HG03175 (cell line): Measurements from ENCODE around the gene CDKN1C.

Experiments
- ATAC-seq: cut with Tn5 transposase; IDR thresholded peaks from one replicate; pipeline ENCODE4 v1.9.1; 2021; ENCODE audit warnings: mild to moderate bottlenecking, moderate library complexity; ENCODE audit not compliant: unreplicated experiment

CDKN1C gene

DNA sequence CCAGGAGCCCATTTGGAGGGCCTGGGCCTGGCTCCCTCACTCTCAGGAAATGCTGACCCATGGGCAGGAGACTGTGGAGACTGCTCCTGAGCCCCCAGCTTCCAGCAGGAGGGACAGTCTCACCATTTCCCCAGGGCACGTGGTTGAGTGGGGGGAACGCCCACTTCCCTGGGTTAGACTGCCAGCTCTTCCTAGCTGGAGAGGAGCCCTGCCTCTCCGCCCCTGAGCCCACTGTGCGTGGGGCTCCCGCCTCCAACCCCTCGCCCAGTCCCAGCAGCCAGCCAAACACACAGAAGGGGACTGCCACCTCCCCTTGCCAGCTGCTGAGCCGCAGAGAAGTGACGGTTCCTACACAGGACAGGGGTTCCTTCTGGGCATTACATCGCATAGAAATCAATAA, 37.1 kb downstream of the CDKN1C start:
- ATAC-seq, result no peak

DNA sequence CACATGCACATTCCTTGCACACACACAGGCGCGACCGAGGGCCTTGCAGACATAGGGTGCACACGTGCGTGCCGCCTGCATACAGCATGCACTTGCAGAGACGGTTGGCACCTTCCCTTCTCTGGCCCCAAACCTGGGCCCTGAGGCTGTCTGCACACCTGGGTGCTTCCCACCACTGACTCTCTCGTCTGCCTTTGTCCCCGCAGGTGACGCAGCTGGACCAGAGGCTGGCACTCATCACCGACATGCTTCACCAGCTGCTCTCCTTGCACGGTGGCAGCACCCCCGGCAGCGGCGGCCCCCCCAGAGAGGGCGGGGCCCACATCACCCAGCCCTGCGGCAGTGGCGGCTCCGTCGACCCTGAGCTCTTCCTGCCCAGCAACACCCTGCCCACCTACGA, 38.0 kb downstream of the CDKN1C start:
- ATAC-seq, result no peak

DNA sequence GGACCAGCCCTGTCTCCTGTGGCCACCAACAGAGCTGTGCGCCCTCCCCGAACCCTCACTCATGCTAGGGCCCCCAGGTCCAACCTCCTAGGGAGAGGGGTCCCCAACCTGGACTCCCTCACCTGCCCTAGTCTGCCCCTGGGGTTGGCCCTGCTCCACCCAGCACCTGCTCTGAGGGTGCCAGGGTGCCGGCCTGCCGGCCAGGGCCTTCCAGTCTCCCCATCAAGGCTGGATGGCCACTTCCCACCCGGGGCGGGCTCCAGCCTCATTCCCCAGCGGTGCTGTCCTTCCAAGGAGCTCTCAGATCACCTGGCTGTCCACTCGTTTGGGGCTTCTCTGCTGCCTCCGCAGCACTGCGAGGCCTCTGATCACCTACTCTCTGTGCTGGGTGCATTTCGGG, 39.1 kb downstream of the CDKN1C start:
- ATAC-seq, result no peak

DNA sequence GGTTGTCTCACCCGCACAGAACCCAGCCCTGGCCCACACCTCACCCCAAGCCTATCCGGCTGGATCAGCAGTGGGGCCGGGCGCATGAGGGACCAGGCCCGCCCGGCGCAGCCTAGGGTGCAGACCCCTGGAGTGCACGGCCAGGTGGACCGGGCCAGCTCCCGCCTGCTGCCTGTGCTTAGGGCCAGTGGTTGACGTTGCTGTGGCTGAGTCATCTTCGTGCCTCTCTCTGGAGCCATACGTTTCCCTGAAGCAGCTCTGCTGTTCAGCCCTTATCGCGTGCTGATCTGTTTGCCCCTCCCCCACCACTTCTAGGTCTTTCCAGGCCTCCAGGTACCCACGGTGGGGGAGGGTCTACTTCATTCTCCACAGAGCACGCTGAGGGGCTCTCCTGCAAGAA, 39.5 kb downstream of the CDKN1C start:
- no peak for ATAC-seq

DNA sequence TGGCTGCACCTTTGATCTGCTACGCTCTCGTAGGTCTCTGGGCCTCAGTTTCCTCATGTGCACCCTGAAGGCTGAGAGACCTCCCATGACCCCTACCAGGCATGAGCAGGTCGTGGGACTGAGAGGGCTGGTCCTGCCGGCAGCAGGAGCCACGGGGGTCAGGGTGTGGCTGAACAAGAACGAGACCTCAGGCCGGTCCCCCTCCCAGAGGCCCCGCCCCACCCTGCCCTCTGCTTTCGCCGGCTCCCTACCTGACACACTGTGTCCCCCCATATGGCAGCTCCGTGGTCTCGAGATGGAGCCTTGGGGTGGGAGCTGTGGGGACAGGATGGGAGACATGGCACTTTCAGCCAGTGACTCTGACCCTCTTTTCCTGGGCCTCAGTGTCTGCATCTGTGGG, 40.6 kb downstream of the CDKN1C start:
- ATAC-seq, result no peak

DNA sequence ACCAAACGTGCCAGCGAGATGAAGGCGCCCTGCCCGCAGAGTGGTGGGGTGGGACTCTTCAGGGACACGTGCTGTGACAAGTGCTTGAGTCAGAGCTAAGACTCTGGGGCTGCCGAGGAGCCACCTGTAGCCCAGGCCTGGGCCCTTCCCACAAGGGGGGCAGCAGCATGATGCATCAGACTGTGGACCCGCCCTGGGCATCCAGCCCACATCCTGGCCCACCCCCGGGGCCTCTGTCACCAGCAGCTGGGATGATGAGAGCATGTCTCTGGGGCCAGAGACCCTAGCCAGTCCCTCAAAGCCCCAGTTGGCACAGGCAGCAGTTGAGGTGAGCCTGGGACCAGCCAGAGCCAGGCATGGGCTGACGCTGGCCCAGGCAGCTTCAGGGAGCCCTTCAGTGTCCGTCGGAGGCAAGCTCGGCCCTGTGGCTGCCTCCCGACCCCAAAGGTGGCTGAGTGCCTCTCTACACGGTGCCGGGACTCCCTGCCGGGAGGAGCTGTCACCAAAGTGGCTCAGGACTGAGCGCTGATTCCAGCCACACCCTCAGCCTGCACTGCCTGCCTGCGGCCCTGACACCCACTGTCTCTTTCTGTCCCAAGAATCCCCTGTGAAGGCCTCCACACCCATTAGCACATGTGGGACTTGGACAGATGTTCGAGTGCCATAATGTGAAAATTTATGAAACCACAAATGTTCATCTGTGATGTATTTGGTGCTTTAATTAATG, 41.3 kb downstream of the CDKN1C start:
- ATAC-seq, result no peak

DNA sequence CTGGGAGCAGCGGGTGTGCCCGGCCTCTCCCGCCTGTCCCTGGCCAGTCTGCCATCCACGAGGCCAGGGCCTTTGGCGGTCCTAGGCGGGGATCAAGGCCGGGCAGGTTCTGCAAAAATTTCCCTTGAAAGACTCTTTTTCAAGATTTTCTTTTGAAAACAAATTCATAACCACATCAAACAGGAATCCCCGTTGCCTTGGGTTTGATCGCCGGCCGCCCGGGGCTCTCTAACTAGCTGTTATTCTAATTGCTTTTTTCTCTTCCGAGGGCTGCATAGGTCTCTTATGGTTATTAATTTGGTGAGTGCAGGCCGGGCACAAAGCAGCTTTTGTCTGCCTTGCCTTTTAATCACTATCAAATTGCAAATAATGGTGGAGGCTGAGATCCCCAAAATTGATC, 42.0 kb downstream of the CDKN1C start:
- ATAC-seq, result no peak

DNA sequence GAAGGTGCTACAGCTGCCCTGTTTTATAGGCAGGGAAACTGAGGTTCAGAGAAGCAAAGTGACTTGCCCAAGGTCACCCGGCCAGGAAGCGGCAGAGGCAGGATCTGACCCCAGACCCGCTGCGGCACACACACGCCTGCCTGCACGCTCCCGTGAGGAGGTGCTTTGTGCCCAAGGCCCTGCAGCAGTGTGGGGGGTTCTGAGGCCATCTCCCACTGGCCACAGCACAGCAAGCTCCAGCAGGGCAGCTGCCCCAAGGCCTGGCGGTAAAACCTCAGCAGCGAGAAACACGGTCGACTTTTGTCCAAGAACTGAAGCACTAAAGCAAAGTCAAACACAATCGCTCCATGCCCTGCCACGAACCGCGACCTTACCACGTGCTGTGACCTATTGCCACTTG, 42.7 kb downstream of the CDKN1C start:
- ATAC-seq, result no peak

DNA sequence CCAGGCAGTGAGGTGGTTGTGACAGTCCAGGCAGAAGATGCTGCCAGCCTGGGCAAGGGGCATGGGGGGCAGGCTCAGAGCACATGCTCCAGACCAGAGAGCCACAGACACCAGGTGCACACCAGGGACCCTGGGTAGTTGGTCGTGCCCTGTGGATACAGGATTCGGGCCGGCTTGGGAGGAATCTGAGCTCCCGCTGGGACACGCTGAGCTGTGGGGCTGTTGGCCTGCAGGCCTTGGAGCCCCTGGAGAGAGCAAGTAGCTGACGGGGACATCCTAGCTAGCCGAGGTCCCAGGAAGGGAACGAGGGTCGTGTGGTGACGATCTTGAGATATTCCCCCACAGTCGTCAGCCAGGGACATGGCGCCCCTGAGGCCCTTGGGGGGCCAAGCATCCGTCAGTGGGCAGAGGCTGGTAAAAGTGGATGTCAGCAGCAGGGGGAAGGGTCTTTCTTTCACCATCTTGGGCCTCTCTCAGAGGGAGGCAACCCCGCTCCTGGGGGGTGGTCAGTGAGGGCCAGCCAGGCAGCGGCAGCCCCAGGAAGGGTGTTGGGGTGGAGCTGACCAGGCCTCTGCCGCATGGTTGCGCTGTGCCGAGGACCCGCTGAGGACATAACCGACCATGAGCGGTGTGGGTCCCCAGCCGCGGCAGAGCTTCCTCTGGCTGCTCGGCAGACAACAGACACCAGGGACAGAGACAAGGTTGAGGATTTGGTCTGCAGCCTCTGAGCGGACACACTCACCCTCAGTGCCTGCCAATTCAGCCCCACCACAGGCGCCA, 44.0 kb downstream of the CDKN1C start:
- ATAC-seq, result no peak

DNA sequence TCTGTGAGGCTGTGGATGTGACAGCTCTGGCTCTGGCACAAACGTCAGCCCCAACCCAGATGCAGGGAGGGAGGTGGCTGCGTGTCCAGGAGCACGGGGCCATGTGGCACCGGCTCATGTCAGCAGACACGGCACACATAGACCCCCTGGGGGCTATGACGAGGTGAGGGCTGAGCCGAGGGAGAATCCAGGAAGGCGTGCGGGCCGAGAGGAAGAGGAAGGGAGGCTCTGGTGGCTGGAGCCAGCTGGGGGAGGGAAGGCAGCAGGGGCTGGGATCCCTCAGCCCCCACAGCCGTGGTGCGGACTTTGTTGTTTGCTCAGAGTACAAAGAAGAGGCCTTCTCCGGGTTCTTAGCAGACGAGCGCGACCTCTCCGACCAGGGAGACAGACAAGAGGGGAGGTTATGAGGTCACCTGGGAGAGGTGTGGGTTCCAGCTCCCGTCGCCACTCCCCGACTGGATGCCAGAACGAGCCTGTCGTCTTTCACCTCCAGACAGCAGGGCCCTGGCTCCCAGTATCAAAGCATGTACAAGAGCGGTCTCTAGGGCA, 46.1 kb downstream of the CDKN1C start:
- no peak for ATAC-seq

DNA sequence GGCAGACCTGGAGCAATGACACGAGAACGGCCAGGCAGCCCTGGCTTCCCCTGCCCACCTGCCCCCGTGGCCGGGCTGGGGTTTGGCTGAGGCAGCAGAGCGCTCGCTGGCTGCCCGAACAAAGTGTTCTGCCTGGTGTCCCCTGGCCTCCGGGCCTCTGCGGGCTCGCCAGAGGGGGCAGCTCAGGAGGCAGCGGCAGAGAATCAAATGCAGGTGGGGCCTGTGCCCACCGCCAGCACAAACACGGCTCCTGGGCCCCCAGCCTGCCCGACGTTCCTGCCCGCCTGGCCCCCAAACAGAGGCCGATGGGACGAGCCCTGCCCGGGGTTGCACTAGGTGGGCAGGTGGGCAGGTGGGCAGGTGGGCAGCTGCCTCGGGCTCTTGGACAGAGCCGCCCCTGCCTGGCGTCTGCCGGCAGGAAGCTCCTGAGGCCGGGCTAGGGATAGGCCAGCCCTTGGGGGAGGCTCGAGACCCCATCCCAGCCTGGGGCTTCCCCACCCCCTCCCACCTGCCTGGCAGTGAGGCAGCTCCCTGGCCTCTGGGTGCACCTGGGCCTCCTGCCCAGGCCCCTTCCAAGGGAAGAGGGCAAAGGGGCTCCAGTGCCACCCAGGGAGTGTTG, 46.8 kb downstream of the CDKN1C start:
- ATAC-seq, result no peak

DNA sequence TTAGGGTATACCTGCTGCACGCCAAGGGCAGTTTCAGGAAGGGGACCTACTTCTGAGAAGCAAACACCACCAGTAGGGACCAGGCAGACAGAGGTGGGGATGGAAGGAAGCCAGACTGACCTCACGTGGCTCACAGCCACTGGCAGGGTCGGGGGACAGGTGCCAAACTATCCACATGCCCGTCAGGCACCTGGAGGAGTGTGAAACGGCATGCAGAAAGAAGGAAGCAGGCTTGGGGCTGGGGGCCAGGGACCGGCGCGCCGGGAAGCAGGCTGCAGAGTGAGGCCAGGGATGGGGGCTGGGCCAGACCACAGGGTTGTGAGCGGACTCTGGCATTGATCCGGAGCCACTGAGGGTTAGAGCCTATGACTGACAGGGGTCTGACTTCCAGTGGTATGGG, 47.5 kb downstream of the CDKN1C start:
- no peak for ATAC-seq

DNA sequence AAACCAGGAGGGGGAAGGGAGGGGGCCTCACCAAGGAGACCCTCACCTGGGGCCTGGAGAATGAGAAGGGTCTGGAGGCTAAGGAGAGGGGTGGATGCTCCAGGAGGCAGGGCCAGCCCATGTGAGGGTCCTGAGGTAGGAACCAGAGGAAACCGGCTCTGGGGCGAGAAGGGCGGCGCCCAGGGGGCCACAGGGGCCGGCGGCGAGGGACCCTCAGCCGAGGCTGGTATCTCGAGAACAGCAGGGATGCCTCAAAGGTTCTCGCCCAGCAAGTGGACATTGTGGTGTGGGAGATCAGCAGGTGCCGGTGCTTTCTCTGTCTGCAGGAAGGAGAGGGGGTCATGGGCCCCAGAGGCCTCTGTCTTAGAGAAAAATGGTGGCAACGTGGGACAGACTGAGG, 47.9 kb downstream of the CDKN1C start:
- no peak for ATAC-seq

DNA sequence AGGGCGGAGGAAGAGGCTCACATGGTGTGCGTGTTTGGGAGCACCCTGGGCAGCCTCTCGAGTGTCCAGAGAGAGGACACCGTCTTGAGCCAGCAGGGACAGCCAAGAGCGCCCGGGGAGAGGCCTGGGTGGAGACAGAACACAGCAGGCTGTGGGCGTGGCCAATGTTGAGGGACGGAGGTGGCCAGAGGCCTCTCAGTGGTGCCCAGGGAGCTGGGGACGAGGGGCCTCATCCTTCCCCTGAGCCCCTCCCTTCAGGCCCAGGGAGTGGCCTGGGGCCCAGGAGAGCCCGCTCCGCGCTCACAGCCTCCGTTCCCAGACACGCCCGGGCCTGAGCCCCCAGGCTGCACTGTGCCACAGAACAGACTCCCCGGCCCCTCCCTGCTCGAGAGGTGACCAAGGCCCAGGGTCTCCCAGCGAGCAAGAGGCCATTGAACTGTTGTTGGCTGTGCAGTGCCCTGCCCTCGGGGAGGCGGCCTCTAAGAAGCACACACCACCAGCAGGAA, 48.4 kb downstream of the CDKN1C start:
- ATAC-seq, result no peak

DNA sequence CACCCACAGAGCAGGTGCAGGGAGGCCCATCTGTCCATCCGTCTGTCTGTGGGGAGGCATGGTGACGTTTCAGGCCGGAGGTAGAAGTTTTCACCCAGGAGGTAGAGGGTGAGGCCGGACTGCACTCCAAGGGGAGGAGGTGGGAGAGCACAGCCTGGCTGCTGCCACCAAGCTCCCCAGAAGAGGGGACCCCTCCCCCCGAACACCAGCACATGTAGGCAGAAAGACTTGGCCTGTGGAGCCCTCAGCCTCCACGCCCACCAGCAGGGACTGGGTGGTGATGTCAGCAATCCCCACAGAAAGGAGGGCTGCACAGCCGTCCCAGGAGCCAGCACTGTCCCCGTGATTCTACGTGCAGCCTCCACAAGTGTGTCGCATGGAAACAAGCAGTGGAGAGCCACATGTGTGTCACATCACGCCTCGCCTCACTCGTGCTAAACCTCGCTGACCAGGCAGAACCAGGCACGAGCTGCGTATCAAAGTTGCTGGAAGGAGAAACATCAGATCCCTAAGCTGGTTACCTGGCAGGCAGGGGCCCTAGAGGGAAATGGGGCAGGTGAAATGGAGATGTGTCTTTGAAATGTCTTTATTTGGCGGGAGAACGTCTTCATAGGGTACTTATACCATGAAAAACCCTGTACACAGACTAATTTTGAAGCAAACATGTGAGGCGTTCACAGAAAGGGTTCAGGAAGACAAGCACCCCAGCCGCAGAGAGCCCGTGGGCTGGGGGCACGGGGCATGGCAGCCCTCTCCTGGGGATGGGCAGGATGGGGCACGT, 49.1 kb downstream of the CDKN1C start:
- ATAC-seq, result no peak

DNA sequence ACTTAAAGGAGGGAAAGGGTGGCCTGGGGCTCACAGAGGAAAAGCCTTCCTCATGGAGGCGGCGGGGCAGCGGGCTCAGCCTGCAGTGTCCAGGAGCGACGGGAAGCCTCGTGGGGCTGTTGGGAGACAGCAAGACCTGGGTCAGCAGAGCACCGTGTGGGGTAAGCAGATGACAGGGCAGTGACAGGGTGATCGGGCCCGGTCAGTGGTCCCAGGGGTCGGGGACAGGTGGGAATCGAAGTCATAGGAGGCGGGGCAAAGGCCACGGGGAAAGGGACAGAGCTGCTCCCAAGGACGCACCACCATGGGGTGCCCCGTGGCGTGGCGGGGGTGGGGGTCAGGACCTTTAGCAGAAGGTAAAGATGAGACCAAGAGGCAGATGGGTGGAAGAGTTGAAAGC, 49.8 kb downstream of the CDKN1C start:
- ATAC-seq, result no peak

DNA sequence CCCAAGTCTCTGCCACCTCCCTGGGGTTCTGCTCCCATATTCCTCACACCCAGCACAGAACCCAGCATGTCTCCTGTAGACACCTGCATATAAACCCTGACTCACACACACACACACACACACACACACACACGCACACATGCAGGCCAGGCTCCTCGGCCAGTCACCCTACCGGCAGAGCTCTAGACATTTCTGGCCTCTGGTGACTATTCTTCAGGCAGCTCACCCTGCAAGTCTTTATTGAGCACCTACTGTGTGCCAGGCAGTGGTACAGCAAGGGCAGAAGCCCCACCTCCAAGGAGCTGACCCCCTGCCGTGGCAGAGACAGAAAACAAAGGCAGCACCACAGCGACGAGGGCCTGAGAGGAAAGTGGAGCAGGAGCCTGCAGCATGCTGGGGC, 50.3 kb downstream of the CDKN1C start:
- no peak for ATAC-seq

DNA sequence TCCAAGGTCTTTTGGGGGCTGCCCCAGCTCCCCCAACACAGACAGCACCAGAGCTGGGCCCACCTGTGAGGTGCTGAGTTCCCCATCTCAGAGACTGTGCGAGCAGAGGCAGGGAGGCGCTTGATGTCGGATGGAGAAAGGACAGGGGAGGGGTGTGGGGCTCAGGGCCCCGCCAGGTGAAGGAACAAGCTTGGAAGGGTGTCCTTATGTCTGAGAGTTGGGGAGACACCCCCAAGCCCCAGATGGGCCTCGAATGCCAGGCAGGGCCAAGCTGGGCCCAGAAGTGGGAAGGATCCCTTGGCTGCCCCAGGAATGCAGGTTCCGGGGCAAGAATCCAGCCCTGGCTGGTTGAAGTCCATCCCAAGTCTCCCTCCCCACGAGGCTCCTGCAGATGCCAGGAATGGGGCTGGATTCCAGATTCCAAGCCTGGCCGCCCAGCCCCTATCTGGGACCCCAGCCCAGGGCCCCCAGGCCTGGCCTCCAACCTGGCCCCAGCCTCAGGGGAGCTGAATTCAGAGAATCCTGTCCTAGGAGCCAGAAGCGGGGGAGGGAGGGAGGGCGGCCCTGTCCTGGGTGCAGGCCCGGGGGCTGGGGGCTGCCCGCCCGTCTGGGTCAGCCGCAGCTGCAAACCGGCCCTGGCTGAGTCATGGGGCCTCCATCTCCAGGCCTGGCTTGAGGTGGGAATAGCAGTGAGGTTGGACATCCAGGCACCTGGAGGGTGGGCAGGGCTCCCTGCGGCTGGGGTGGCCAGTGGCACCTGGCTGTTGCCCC, 50.9 kb downstream of the CDKN1C start:
- ATAC-seq, result no peak

DNA sequence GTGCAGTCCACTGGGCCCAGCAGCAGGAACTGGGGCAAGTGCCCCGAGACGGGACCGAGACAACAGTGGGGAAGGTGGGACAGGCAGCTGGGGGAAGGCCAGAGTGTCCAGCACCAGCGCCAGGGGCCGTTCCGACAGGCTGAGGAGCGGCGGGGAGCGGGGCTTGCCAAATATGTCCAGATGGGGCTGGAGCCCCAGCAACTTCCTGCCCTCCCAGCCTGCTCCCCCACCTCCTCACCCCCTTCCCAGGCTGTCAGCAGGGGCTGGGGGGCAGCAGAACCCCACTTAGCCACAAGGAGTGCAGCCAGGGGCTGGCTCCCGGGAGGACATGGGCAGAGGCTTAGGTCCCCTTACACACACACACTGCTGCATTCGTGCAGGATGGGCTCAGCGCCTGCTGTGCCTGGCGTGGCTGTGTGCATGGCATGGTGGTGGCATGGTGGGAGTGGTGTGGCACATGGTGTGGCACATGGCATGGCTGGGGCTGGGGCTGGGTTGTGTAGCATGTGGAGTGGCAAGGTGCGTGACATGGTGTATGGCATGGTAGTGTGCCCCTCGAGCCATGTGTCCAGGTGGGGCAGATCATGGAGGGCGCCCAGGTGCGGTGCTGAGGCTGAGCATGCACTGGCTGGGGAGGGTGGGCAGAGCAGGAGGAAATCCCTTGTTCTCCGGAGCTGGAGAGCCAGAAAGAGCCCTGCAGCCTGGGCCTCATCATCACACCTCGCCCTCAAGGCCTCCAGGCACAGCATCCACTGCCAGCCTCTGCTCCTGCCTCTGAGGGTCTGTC, 51.7 kb downstream of the CDKN1C start:
- no peak for ATAC-seq
